ENCODE measurements around the gene GP9.

DNA sequence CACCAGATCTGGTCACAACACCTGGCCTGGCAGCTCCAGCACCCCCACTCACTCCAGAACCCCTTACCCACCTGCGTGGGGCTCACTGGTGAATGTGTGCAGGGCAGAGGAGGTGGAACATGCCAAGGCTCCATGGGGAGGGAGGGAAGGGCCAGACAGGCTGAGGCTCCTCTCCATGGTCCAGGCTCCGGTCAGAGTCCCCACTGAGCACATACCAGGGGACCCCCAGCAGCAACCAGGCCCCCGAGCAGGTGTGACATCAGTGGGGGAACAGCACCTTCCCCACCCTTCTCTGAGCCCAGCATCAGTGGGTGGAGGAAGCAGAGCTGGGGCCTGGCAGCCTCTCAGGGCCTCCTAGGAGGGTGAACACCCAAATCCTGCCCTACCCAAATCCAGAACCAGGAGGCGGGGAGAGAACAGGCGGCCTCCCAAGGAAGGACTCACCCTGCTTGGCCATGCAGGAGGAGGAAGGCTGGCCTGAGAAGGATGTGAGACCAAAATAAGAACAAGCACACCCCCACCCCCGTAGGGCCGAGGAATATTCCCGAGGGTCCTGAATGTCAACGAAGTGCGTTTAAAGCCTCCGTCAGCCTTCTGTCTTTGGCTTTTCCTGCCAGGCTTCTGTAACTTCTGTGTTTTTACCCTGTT is 1.1 kb upstream of the GP9 start:
- TF ChIP-seq CTCF (IDR thresholded peaks at IDR 0.05) (no peak), EP300 (IDR thresholded peaks at IDR 0.05; ENCODE audit: borderline replicate concordance in 1 of 2, low read depth in 1 of 2, low read length in 1 of 2) (no peak), REST (IDR thresholded peaks at IDR 0.05; ENCODE audit: low read depth, low read length) (no peak), RFX5 (IDR thresholded peaks at IDR 0.05; ENCODE audit: low read length) (no peak), POLR2AphosphoS5 (IDR thresholded peaks at IDR 0.05; ENCODE audit: low read depth, low read length) (no peak)
- TF ChIP-seq, protein P1, sequence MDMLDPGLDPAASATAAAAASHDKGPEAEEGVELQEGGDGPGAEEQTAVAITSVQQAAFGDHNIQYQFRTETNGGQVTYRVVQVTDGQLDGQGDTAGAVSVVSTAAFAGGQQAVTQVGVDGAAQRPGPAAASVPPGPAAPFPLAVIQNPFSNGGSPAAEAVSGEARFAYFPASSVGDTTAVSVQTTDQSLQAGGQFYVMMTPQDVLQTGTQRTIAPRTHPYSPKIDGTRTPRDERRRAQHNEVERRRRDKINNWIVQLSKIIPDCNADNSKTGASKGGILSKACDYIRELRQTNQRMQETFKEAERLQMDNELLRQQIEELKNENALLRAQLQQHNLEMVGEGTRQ (IDR thresholded peaks at IDR 0.05; ENCODE audit: borderline replicate concordance, low read depth, low read length): no peak
